Measurements from ENCODE around the gene LAMA4. TPM values are rescaled to one million over a fixed set of nuclear protein-coding genes. Genes with fewer than 3 reads are reported as not detected.

The LAMA4 gene
- total RNA-seq, 1 experiment from 2014 or later, result 1.1 TPM

- H3K27ac Mint-ChIP-seq, result no peak overlapping the region
- Histone ChIP-seq H4K20me1 (ENCODE audit: control insufficient read depth, insufficient read depth, insufficient read length) (no peaks in the 10 kb centered on the region), H3K4ac (ENCODE audit: low read depth, low read length) (no peak overlapping the region), H2BK12ac (ENCODE audit: insufficient read length, low read depth, low read length) (no peak overlapping the region), H3K9me3 (ENCODE audit: control insufficient read depth, low read depth, low read length) (no peaks in the 10 kb centered on the region), H2BK15ac (ENCODE audit: low read depth, low read length) (no peak overlapping the region), H4K91ac (ENCODE audit: insufficient read length, low read depth, low read length) (no peak overlapping the region), H3K27ac (ENCODE audit: insufficient read length, low read depth, low read length) (no peak overlapping the region), H3K18ac (ENCODE audit: insufficient read length, low read depth, low read length) (no peak overlapping the region), H4K8ac (replicated peaks; ENCODE audit: insufficient read length, low read depth, low read length) (no peak overlapping the region), H3K9ac (ENCODE audit: extremely low read depth, insufficient read length, low read length) (no peak overlapping the region), H3K79me1 (ENCODE audit: insufficient read depth, low read depth, low read length, poor library complexity, severe bottlenecking) (no peaks in the 10 kb centered on the region), H3K27me3 (ENCODE audit: insufficient read depth, low read length) (no peaks in the 10 kb centered on the region), H3K14ac (ENCODE audit: insufficient read depth, low read length) (no peak overlapping the region), H4K5ac (ENCODE audit: insufficient read length, low read depth, low read length) (no peak overlapping the region), H3K23me2 (ENCODE audit: insufficient read length, low read depth, low read length, poor library complexity, severe bottlenecking) (no peaks in the 10 kb centered on the region), H3K56ac (ENCODE audit: insufficient read length, low read depth, low read length) (no peak overlapping the region), H3K4me1 (ENCODE audit: insufficient read depth, low read length) (peaks cover 3% of the 10 kb centered on the region; the same call in 1 of the 2 replicates), H2BK120ac (ENCODE audit: low read depth, low read length, poor library complexity, severe bottlenecking) (no peak overlapping the region), H2AFZ (ENCODE audit: low read length) (no peak overlapping the region), H3K23ac (ENCODE audit: insufficient read length, low read depth, low read length) (no peak overlapping the region), H2BK5ac (ENCODE audit: insufficient read length, low read length) (no peak overlapping the region), H2AK5ac (ENCODE audit: insufficient read length, low read length) (no peak overlapping the region), H2BK20ac (ENCODE audit: low read depth, low read length, poor library complexity, severe bottlenecking) (no peak overlapping the region), H3T11ph (ENCODE audit: low read length) (no peak overlapping the region), H3K4me2 (ENCODE audit: insufficient read depth, insufficient read length, low read length) (no peak overlapping the region), H3K79me2 (ENCODE audit: insufficient read depth, low read length) (no peaks in the 10 kb centered on the region)
- H3K4me3 Mint-ChIP-seq, result no peak overlapping the region
- no CpG with 5 or more reads among the region's 2 CpGs for WGBS (ENCODE audit: extremely low coverage, insufficient read length, low lambda C conversion rate)
- peaks cover 0 to 5% of the 10 kb centered on the region in 2 experiments; a peak in 3 of 5 replicates for H3K9me3 Mint-ChIP-seq
- no peak for TF ChIP-seq CTCF (conservative IDR thresholded peaks at IDR 0.05)
- H3K27me3 Mint-ChIP-seq (ENCODE audit: low read depth), result peaks cover 2% of the 10 kb centered on the region
- H3K36me3 Mint-ChIP-seq (ENCODE audit: insufficient read depth in 1 of 3, low read depth in 3 of 3), result peaks cover 0 to 4% (median 0%) of the 10 kb centered on the region in 3 experiments; a peak in 2 of 7 replicates
- DNase-seq, result no peak
- H3K4me1 Mint-ChIP-seq, result peaks cover 10 to 17% of the 10 kb centered on the region in 2 experiments
Observed at GRCh38 chr6:112210852-112211251, 43.5 kb downstream of the LAMA4 start.
